B cell (primary cell): ENCODE data around the gene MYLK4. TPM values are rescaled to one million over a fixed set of nuclear protein-coding genes. Genes with fewer than 3 reads are reported as not detected.

Source experiments
- ATAC-seq: fragments of 200-7000 bp; cut with Tn5 transposase; one replicate; pipeline ENCODE4 v1.10.0; 2021; ENCODE audit warnings: low read depth, mild to moderate bottlenecking, moderate number of reproducible peaks, moderate library complexity
- CTCF ChIA-PET: fragments of 350-600 bp; sonication (Branson Sonifier 250); formaldehyde crosslinking; loops from one replicate; lab custom pipeline; 2021; ENCODE audit warnings: antibody characterized with exemption, inconsistent platforms; lab: Charles Lee
- POLR2A ChIA-PET: fragments of 350-600 bp; sonication (Branson Sonifier 250); formaldehyde crosslinking; loops from one replicate; lab custom pipeline; 2021; ENCODE audit warnings: antibody characterized with exemption; lab: Charles Lee
- DNase-seq: peaks from one replicate; pipeline ENCODE4 v3.0.0; 2013
- H2AFZ ChIP-seq: 2 replicates; pipeline ENCODE4 v1.6.1; 2012; ENCODE audit warnings: mild to moderate bottlenecking, low read depth, low read length; ENCODE audit not compliant: insufficient read depth, poor library complexity, severe bottlenecking
- H3K27ac ChIP-seq, 2 donors: 1 replicate in 1 of 2; 2 replicates in 1 of 2; pipeline ENCODE4 v1.5.1; 2012 to 2013; ENCODE audit warnings: low read length in 2 of 2, mild to moderate bottlenecking in 2 of 2, moderate library complexity in 1 of 2
- H3K27me3 ChIP-seq, 4 experiments: fragments of 200-600 bp in 1 of 4; sonication (generic) in 1 of 4; replicated peaks in 1 of 4; 1 replicate in 2 of 4; 2 replicates in 2 of 4; pipeline versions ENCODE4 v1.6.1 to v1.7.0; 2013 to 2016; ENCODE audit warnings: low read length in 3 of 4, mild to moderate bottlenecking in 2 of 4, mixed read lengths in 1 of 4, moderate library complexity in 1 of 4; ENCODE audit not compliant: insufficient read depth in 4 of 4, control insufficient read depth in 3 of 4; ENCODE audit errors: control extremely low read depth in 1 of 4
- H3K36me3 ChIP-seq, 2 experiments: replicated peaks in 1 of 2; 1 replicate in 1 of 2; 2 replicates in 1 of 2; pipeline versions ENCODE4 v1.6.1 to v1.7.1; 2013; ENCODE audit warnings: low read length in 1 of 2; ENCODE audit not compliant: insufficient read depth in 2 of 2, control insufficient read depth in 1 of 2; ENCODE audit errors: control extremely low read depth in 1 of 2, extremely low read depth in 1 of 2
- H3K4me1 ChIP-seq, 2 donors: fragments of 200-600 bp in 1 of 2; sonication (generic) in 1 of 2; 1 replicate in 1 of 2; 2 replicates in 1 of 2; pipeline versions ENCODE4 v1.5.1 to v1.6.1; 2013 to 2017; ENCODE audit warnings: low read length in 2 of 2; ENCODE audit not compliant: control insufficient read depth in 2 of 2, insufficient read depth in 2 of 2
- H3K4me2 ChIP-seq: replicated peaks from 2 replicates; pipeline ENCODE3; 2012; ENCODE audit warnings: mild to moderate bottlenecking, low read depth, low read length; ENCODE audit not compliant: poor library complexity, severe bottlenecking
- H3K4me3 ChIP-seq, 5 experiments: fragments of 200-600 bp in 1 of 5; sonication (generic) in 1 of 5; 1 replicate in 3 of 5; 2 replicates in 2 of 5; pipeline versions ENCODE4 v1.5.1 to v1.7.0; 2011 to 2016; ENCODE audit warnings: low read length in 4 of 5, mild to moderate bottlenecking in 4 of 5, low read depth in 2 of 5, control low read depth in 1 of 5, moderate library complexity in 1 of 5; ENCODE audit not compliant: insufficient read depth in 1 of 5; ENCODE audit errors: control extremely low read depth in 1 of 5, extremely low read depth in 1 of 5
- H3K79me2 ChIP-seq: fragments of 200-600 bp; sonication (generic); one replicate; pipeline ENCODE4 v1.6.0; 2016; ENCODE audit warnings: low read length; ENCODE audit not compliant: control insufficient read depth, insufficient read depth
- H3K9ac ChIP-seq: fragments of 200-600 bp; sonication (generic); 2 replicates; pipeline ENCODE4 v1.6.1; 2017; ENCODE audit warnings: mild to moderate bottlenecking, low read length, moderate library complexity
- H3K9me3 ChIP-seq, 3 donors: one replicate each; pipeline versions ENCODE4 v1.6.1 to v1.7.1; 2013; ENCODE audit warnings: low read length in 2 of 3; ENCODE audit not compliant: control insufficient read depth in 2 of 3, insufficient read depth in 1 of 3; ENCODE audit errors: control extremely low read depth in 1 of 3
- H4K20me1 ChIP-seq: 2 replicates; pipeline ENCODE4 v1.6.0; 2012; ENCODE audit warnings: mild to moderate bottlenecking, low read length; ENCODE audit not compliant: insufficient read depth, control insufficient read depth, poor library complexity, severe bottlenecking
- H3K27ac Mint-ChIP-seq: one replicate; pipeline ENCODE4 v1.8.0; 2021; ENCODE audit warnings: mixed read lengths
- H3K27me3 Mint-ChIP-seq: one replicate; pipeline ENCODE4 v1.8.0; 2021; ENCODE audit warnings: mixed read lengths
- H3K4me1 Mint-ChIP-seq: one replicate; pipeline ENCODE4 v1.8.0; 2021; ENCODE audit warnings: mixed read lengths
- H3K4me3 Mint-ChIP-seq: one replicate; pipeline ENCODE4 v1.8.0; 2021; ENCODE audit warnings: mixed read lengths
- H3K9me3 Mint-ChIP-seq: one replicate; pipeline ENCODE4 v1.8.0; 2022; ENCODE audit warnings: mixed read lengths; ENCODE audit not compliant: insufficient read depth
- CTCF ChIP-seq: fragments of 200-600 bp; IDR thresholded peaks from one replicate; pipeline ENCODE4 v1.8.0; 2022; ENCODE audit warnings: antibody characterized with exemption, mild to moderate bottlenecking
- EZH2 ChIP-seq: IDR thresholded peaks from 2 replicates; pipeline ENCODE4 v1.6.1; 2012; ENCODE audit warnings: borderline replicate concordance, low read depth, mild to moderate bottlenecking, moderate library complexity, low read length; ENCODE audit not compliant: insufficient read depth, poor library complexity, severe bottlenecking
- WGBS: methylation state at CpG from one replicate; pipeline ENCODE4 v1.1.5; 2013; ENCODE audit warnings: missing lambda C conversion rate; ENCODE audit not compliant: insufficient coverage; 5-methylcytosine and 5-hydroxymethylcytosine counted together
- intact Hi-C: fragments of 100-400 bp; cut with micrococcal nuclease; formaldehyde crosslinking; loops from one replicate; pipeline ENCODE4 v1.10.0; 2022
- polyA plus RNA-seq: library from polyadenylated mRNA; depleted of rRNA; stranded (reverse); fragments of >200 nt; gene quantifications from 2 replicates; pipeline ENCODE4 v1.2.3, GENCODE V29; 2012
- total RNA-seq, 2 donors: library from RNA; stranded (reverse); fragments of 120-200 nt in 1 of 2; gene quantifications; 1 replicate in 1 of 2; 2 replicates in 1 of 2; pipeline versions ENCODE4 v1.2.3 to v1.2.4, GENCODE V29; 2013 to 2022

The MYLK4 gene
- total and polyA plus RNA-seq, 2 donors (not counting 1 experiment from before 2014, with no cell fraction given) = 0.51 to 1.2 TPM

- Histone ChIP-seq H3K27ac (no peak overlapping the region), H2AFZ (no peak overlapping the region), H3K4me3 (no peak overlapping the region), H3K9me3 (no peaks in the 10 kb centered on the region), H3K4me2 (no peak overlapping the region), H4K20me1 (no peaks in the 10 kb centered on the region), H3K36me3 (no peaks in the 10 kb centered on the region), H3K4me1 (no peaks in the 10 kb centered on the region), H3K79me2 (no peaks in the 10 kb centered on the region), H3K9ac (no peak overlapping the region), H3K27me3 (no peaks in the 10 kb centered on the region)
- intact Hi-C loops = no loop called here
- TF ChIP-seq EZH2 = no peak
- no peak for TF ChIP-seq CTCF
- ATAC-seq = no peak
- ChIA-PET POLR2A (interaction anchor here (0.6 kb wide), 1 partner anchor 1057 kb away, joined by 3 read pairs; no protein-coding TSS in a partner anchor), CTCF (no interaction called here)
- WGBS = 87% methylated on average over 8 of the region's 11 CpGs
- DNase-seq = no peak
- H3K4me3 Mint-ChIP-seq = no peak overlapping the region
- H3K27ac Mint-ChIP-seq = no peak overlapping the region
- H3K27me3 Mint-ChIP-seq = peaks cover 3% of the 10 kb centered on the region
- peaks cover 8% of the 10 kb centered on the region for H3K4me1 Mint-ChIP-seq
- no peaks in the 10 kb centered on the region for H3K9me3 Mint-ChIP-seq
Measured at GRCh38 chr6:2665146-2666070, 85.3 kb downstream of the MYLK4 start.

DNA sequence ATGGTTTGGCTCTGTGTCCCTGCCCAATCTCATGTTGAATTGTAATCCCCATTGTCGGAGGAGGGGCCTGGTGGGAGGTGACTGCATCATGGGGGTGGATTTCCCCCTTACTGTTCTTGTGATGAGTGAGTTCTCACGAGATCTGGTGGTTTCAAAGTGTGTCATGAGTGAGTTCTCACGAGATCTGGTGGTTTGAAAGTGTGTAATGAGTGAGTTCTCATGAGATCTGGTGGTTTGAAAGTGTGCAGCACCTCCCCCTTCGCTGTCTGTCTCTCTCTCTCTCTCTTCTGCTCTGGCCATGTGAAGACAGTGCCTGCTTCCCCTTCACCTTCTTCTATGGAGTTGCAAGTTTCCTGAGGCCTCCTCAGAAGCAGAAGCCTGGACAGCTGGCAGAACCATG is 87.6 kb downstream of the MYLK4 start:
- H3K4me1 Mint-ChIP-seq = peaks cover 22% of the 10 kb centered on the region
- POLR2A ChIA-PET = no interaction called here
- Histone ChIP-seq H2AFZ (no peak overlapping the region), H3K9me3 (no peaks in the 10 kb centered on the region), H3K4me2 (no peak overlapping the region), H4K20me1 (no peaks in the 10 kb centered on the region), H3K27me3 (no peaks in the 10 kb centered on the region), H3K9ac (no peak overlapping the region), H3K4me1 (peaks cover 9% of the 10 kb centered on the region in 2 donors), H3K79me2 (no peaks in the 10 kb centered on the region), H3K36me3 (no peaks in the 10 kb centered on the region), H3K4me3 (no peak overlapping the region), H3K27ac (no peak overlapping the region)
- no peak for DNase-seq
- ATAC-seq = no peak
- intact Hi-C loops = no loop called here
- no peak overlapping the region for H3K4me3 Mint-ChIP-seq
- TF ChIP-seq CTCF (no peak), EZH2 (no peak)
- H3K9me3 Mint-ChIP-seq = no peaks in the 10 kb centered on the region
- whole genome bisulfite sequencing = 67% methylated on average over 4 of the region's 4 CpGs
- CTCF ChIA-PET = no interaction called here
- peaks cover 3% of the 10 kb centered on the region for H3K27me3 Mint-ChIP-seq
- peak overlapping the region; percentile 3 for H3K27ac Mint-ChIP-seq
